Osteocyte (in vitro differentiated cells): ENCODE measurements around the gene GGCT. TPM values are rescaled to one million over a fixed set of nuclear protein-coding genes. Genes with fewer than 3 reads are reported as not detected.

ENCODE experiments used
- DNase-seq: peaks from one replicate; pipeline ENCODE4 v3.0.0; 2021; ENCODE audit warnings: mixed read lengths; ENCODE audit not compliant: unreplicated experiment; ENCODE audit errors: extremely low spot score
- H3K27ac Mint-ChIP-seq: one replicate; pipeline ENCODE4 v1.8.0; 2021; ENCODE audit warnings: mild to moderate bottlenecking, mixed read lengths; ENCODE audit not compliant: unreplicated experiment
- H3K27me3 Mint-ChIP-seq: one replicate; pipeline ENCODE4 v1.8.0; 2021; ENCODE audit warnings: mixed read lengths; ENCODE audit not compliant: unreplicated experiment
- H3K36me3 Mint-ChIP-seq: one replicate; pipeline ENCODE4 v1.8.0; 2021; ENCODE audit warnings: mixed read lengths; ENCODE audit not compliant: unreplicated experiment
- H3K4me1 Mint-ChIP-seq: one replicate; pipeline ENCODE4 v1.8.0; 2021; ENCODE audit warnings: mixed read lengths; ENCODE audit not compliant: unreplicated experiment
- H3K4me3 Mint-ChIP-seq: one replicate; pipeline ENCODE4 v1.8.0; 2021; ENCODE audit warnings: mild to moderate bottlenecking, moderate library complexity, mixed read lengths; ENCODE audit not compliant: unreplicated experiment
- H3K9me3 Mint-ChIP-seq: one replicate; pipeline ENCODE4 v1.8.0; 2021; ENCODE audit warnings: mixed read lengths; ENCODE audit not compliant: unreplicated experiment
- CTCF ChIP-seq: fragments of 200-600 bp; sonication (generic); IDR thresholded peaks from 2 replicates; pipeline ENCODE4 v1.5.0; 2021; ENCODE audit warnings: antibody characterized with exemption, mild to moderate bottlenecking, moderate library complexity
- total RNA-seq: library from RNA; stranded (reverse); gene quantifications from 2 replicates; pipeline ENCODE4 v1.2.1, GENCODE V29; 2021

Gene GGCT
- total RNA-seq, 1 donor from 2014 or later, result 24.2 TPM

- H3K9me3 Mint-ChIP-seq, result no peaks in the 10 kb centered on the region
- H3K4me3 Mint-ChIP-seq, result no peak overlapping the region
- H3K27ac Mint-ChIP-seq, result no peak overlapping the region
- H3K36me3 Mint-ChIP-seq, result peaks cover 3% of the 10 kb centered on the region
- H3K27me3 Mint-ChIP-seq, result no peaks in the 10 kb centered on the region
- TF ChIP-seq CTCF, result no peak
- DNase-seq, result no peak
- H3K4me1 Mint-ChIP-seq, result peaks cover 58% of the 10 kb centered on the region
Measured at GRCh38 chr7:30474893-30475292, 29.7 kb downstream of the GGCT start.

- peaks cover 58% of the 10 kb centered on the region for H3K4me1 Mint-ChIP-seq
- no peak overlapping the region for H3K4me3 Mint-ChIP-seq
- no peaks in the 10 kb centered on the region for H3K27me3 Mint-ChIP-seq
- H3K27ac Mint-ChIP-seq, result no peak overlapping the region
- no peak for TF ChIP-seq CTCF
- DNase-seq, result peak; percentile 40
- H3K9me3 Mint-ChIP-seq, result no peaks in the 10 kb centered on the region
- peaks cover 3% of the 10 kb centered on the region for H3K36me3 Mint-ChIP-seq
Measured at GRCh38 chr7:30474485-30474884, 30.1 kb downstream of the GGCT start.

- Mint-ChIP-seq H3K9me3 (no peaks in the 10 kb centered on the region), H3K4me1 (peaks cover 60% of the 10 kb centered on the region), H3K27ac (no peak overlapping the region), H3K36me3 (peaks cover 5% of the 10 kb centered on the region), H3K27me3 (no peaks in the 10 kb centered on the region), H3K4me3 (no peak overlapping the region)
- TF ChIP-seq CTCF, result no peak
- no peak for DNase-seq
Measured at GRCh38 chr7:30473903-30474302, 30.7 kb downstream of the GGCT start.

- Mint-ChIP-seq H3K4me1 (peaks cover 64% of the 10 kb centered on the region), H3K9me3 (no peaks in the 10 kb centered on the region), H3K27ac (peak overlapping the region; percentile 59), H3K27me3 (no peaks in the 10 kb centered on the region), H3K36me3 (peaks cover 5% of the 10 kb centered on the region), H3K4me3 (no peak overlapping the region)
- no peak for TF ChIP-seq CTCF
- peak; percentile 21 for DNase-seq
Measured at GRCh38 chr7:30472784-30473775, 31.5 kb downstream of the GGCT start.

GRCh38 chr7:30472081-30472783 is 32.4 kb downstream of the GGCT start:
- Mint-ChIP-seq H3K4me1 (peaks cover 62% of the 10 kb centered on the region), H3K9me3 (no peaks in the 10 kb centered on the region), H3K36me3 (peaks cover 5% of the 10 kb centered on the region), H3K27me3 (no peaks in the 10 kb centered on the region), H3K4me3 (no peak overlapping the region), H3K27ac (peak overlapping the region; percentile 59)
- DNase-seq, result no peak
- no peak for TF ChIP-seq CTCF
